T-helper 1 cell (primary cell): ENCODE measurements around the gene R3HCC1L.

ENCODE experiments used
- DNase-seq, 5 donors: peaks; one replicate each; pipeline ENCODE4 v3.0.0-alpha.2; 2012 to 2020

The R3HCC1L gene

GRCh38 chr10:98236862-98237261 lies 102.4 kb downstream of the R3HCC1L start:
- no peak for DNase-seq

GRCh38 chr10:98238391-98238790 lies 103.9 kb downstream of the R3HCC1L start:
- no peak for DNase-seq

DNA sequence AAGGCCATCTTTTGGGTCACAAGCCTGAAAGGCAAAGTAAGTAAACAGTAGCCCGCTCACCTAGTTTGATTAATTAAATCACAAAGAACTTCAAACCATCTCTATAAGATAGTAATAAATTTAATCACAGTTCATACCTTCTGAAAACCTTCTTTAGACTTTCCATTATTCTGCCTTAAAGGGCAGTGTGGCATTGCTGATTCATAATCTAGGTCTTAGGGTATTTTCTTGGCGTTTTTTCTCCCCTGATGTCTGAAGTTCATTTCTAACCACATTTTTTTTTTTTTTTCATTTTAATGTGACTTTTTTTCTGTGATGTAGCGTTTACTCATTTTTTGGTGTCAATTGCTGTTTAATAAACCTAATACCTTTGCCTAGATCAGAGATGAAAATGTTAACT lies 106.1 kb downstream of the R3HCC1L start:
- DNase-seq, result no peak

- no peak for DNase-seq
These were observed 108.4 kb downstream of the R3HCC1L start for GRCh38 chr10:98242823-98243222.

- no peak for DNase-seq
These were observed 109.7 kb downstream of the R3HCC1L start for GRCh38 chr10:98244141-98244540.

GRCh38 chr10:98244586-98244985 lies 110.1 kb downstream of the R3HCC1L start:
- DNase-seq, result no peak

DNA sequence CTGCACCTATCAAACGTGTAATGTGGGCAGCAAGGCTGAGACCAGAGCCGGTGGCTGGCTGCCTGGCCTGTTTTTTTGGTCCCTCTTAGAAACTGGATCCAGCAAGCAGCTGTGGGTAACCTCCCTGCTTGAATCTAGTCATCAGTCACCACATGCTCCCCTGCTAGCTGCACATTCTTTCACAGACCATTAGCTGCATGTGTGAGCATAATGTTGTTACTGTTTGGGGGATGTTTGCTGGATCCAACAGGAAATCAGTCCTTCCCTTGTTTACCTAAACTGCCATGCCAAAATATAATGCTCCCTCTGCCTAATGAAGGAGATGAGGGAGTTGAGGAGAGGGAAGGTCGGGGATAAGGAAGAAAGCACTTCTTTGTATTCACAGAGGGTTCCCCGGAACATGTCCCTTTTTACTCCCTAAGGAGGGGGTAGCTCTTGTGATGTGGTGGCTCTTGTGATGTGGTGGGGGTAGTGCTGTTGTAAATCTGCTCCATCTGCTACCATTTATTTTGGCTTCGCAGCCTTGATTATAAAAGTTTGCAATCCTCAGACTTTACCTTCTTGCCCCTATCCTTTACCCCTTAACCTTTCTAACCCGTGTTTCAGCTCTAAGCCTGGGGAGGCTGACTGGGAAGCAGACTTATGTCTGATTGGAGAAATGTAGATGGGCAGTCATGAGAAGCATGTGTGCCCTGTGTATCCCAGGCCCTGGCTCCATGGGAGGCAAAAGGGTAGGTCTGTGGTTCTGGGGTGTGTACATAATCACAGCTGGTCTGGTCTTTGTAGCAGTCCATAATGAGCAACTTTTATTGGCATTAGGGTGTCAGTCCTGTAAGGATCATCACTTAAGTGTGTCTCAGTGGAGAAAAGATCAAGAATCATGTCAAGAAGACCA lies 112.7 kb downstream of the R3HCC1L start:
- DNase-seq, result no peak

- no peak for DNase-seq
These were observed 113.6 kb downstream of the R3HCC1L start for GRCh38 chr10:98248018-98248417.

DNA sequence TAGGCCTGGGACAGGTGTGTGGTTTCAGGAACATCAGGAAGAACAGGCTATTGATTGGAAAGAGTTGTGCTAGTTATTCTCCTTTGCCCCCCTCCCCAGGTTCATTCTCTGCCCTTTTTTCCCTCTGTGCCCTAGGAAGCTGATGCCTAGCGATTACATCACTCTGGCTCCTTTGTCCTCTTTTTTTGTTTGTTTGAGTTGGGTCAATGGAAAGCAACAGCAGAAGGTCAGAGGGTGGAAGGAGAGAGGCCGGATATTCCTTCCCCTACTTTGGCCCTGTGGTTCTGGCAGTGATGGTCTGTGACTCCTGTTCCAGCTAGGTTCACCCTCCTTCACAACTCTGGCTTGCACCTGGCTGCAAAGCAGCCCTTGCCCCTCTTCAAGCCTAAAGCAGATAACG lies 114.7 kb downstream of the R3HCC1L start:
- no peak for DNase-seq

GRCh38 chr10:98251399-98251798 lies 116.9 kb downstream of the R3HCC1L start:
- DNase-seq, result no peak

DNA sequence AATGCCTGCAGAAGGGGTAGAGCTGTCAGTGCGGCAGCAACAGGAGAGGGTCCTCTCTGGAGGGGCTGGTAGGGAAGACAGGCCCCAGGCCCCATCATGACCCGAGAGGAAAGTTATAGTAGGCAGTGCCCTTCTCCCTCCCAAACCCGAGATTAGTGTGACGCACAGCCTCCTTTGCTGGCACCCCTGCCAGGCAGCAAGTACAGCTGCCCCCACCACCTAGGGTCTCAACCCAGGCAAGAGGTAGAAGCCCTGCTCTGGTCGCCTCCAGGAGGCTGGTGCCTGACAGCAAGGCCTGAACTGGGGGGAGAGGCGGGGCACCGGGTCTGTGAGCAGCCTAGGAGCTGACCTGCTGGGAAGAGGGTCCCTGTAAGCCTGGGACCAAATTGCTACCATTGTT lies 118.0 kb downstream of the R3HCC1L start:
- DNase-seq, result no peak

DNA sequence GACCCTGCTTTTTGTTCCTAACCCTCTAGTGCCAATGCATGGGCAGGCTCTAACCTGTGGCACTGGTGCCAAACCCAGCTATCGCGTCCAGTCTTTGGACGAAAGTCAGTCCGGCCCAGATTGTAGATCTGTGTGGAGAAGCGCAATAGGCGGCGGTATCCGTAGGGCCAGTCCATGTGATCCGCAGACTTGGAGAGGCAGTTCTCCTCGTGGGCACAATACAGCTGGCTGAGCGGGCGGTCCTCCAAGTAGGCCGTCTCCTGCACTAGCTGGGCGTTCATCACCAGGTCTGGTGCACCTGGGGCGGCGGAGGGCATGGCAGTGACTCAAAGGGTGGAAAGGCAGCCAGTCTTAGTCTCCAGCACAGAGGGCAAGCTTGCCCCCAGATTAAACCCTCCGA lies 119.0 kb downstream of the R3HCC1L start:
- DNase-seq, result no peak

DNA sequence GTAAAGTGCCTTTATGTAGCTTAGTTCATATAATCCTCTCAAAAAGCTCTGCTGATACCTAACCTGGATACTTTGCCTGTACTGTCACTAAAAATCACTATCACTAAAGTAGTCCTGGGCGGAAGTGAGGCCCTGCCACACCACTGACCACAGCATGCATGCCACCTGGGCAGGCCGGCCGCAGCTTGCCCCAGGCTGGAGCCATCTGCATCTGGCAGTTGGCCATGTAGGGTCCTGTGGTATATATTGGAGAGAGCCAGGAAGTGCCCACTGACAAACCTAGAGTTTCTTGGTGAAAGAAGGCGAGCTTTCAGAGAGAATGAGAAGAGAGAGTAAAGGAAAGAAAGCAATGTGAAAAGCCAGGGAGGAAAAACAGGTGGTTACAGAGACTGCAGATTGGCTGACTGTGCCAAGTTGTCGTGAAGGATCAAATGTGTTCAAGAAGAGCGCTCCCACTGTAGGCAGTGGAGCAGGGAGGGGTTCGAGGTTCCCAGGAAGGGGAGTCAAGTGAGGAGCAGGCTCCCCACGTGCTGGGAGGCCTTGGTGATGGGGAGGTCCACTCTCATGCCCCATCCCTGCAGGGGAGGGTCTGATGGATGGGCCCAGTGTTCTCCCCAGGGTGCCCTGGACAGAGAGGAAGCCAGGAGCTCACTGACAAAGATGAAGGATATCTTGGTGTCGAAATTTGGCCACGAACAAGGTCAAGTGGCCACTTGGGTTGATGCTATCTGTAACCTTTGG lies 119.9 kb downstream of the R3HCC1L start:
- no peak for DNase-seq

GRCh38 chr10:98255146-98255877 lies 120.9 kb downstream of the R3HCC1L start:
- no peak for DNase-seq

- no peak for DNase-seq
These were observed 122.2 kb downstream of the R3HCC1L start for GRCh38 chr10:98256692-98257091.

- no peak for DNase-seq
These were observed 122.7 kb downstream of the R3HCC1L start for GRCh38 chr10:98257198-98257597.

GRCh38 chr10:98257961-98258360 lies 123.5 kb downstream of the R3HCC1L start:
- no peak for DNase-seq

DNA sequence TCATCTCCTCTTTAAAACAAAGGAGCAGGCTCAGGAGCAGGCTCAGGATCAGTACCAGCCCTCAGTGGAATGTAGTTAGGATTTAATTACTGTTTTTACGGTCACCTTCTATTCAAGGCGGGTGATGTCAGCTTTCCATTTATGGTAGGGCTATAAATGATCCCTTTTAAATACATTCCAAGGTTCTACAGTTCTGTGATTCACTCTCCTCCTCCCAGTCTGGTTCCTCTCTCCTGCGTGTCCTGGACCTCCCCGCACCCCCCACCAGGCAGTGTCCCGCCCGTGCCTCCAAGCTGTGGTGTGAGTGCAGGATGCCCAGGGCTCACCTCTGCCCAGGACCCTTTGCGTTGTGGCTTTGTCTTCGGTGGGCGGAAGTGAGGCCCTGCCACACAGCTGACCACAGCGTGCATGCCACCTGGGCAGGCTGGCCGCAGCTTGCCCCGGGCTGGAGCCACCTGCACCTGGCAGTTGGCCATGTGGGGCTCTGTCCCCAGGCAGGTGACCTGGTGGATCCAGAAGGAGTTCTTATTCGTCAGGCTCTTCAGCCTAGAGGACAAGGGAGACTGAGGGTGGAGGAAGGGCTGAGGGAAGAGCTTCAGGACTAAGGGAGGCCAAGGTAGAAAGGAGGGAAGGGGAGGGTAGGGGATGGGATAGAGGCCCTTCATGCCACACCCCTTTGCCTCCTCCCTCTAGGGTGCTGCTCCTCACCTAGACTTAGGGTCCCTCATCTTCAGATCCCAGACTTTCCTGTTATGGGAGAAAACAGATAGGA lies 124.4 kb downstream of the R3HCC1L start:
- no peak for DNase-seq

DNA sequence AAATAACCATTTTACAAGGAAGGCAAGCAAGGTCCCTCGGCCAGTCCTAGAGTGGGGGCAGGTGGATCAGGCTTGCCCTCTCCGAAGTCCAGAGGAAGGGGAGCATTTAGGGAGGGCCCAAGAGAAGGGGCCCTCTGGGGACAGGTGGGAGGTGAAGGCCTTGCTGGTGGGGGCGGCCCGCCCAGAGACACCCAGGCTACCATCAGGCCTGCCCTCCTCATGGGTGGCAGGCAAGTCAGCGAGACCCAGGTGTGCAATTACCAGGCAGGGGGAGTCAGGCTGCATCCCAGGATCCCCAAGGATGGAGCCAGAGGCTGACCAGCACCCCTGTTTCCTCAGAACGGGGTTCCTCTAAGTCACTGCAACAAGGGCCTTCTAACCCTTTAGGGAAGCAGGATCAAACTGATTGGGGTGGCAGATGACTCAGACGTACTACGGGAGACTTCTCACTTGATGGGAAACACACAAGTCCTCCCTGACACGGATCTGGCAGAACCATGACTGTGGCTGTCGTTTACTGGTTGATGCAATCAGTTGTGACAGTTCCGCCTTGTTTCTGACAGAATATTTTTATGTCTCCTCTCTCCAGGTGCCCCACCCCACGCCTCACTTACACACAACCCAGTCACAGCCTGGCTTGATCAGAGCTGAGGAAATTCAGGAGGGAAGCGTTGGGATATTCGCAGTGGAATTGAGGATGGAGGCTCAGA lies 125.3 kb downstream of the R3HCC1L start:
- DNase-seq, result no peak

DNA sequence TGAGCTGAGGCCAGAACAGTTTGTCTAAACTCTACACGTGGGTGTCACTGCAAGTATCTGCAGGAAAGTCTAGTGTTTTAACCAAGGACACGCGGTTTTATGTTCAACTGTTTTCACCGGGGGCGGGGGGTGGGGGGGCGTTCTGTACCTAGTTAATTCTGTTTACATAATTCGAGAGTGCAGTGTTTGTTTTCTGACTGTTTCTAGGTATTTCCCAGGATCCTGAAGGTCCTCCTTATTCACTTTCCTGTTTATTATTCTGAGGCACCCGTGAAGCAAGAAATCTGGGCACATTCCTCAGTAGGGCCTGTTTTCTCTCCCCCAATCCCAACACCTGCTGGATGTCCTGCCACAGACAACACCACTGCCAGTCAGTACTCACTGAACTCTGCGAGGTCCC lies 125.9 kb downstream of the R3HCC1L start:
- DNase-seq, result no peak

DNA sequence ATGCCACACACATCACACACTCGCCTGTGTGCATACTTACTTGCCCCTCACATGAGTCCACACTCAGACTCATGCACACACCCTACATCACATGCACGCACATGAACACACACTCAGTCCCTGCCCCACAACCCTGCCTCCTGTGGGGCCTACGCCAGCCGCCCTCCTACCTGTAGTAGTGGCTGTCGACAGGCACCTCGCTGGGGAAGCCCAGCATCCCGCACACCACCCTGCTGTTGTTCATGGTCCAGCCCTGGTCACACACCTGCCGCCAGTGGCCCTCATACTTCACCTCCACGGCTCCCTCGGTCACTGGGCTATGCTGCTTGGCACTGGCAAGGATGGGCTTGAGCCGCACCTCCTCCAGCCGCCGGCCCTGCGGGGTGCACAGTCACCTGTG lies 126.3 kb downstream of the R3HCC1L start:
- DNase-seq, result no peak
